ENCODE measurements around the gene CEP20. TPM values are rescaled to one million over a fixed set of nuclear protein-coding genes. Genes with fewer than 3 reads are reported as not detected.
"Not testable (repeated sequence)": the region's sequence is repeated elsewhere in the genome, so short reads cannot be mapped to it uniquely, and the experiment has no call there.

The CEP20 gene
- total RNA-seq, 2 experiments from 2014 or later, result 36.6 to 47.3 TPM

DNA sequence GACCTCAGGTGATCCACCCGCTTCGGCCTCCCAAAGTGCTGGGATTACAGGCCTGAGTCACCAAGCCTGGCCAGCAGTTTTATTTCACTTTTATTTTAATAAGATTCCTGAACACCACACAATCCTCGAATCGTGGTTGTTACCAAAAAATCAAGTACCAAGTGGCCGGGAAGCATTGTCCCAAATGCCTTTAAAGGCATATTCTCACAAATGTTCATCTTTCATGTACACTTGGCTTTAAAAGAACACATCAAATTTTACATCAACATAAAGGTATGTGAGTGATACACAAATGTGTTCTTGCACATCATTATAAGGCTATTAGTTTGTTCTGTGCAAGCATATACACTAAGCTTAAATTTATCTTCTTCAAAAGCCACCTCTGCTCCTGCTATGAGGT, 23.5 kb downstream of the CEP20 start:
- ATAC-seq (ENCODE audit: low read depth), result no peak
- Mint-ChIP-seq H3K27ac (no peak overlapping the region), H3K9me3 (no peaks in the 10 kb centered on the region), H3K4me1 (peaks cover 2% of the 10 kb centered on the region), H3K27me3 (no peaks in the 10 kb centered on the region), H3K4me3 (no peak overlapping the region), H3K36me3 (peaks cover 13% of the 10 kb centered on the region)
- POLR2A ChIA-PET, result no interaction called here
- DNase-seq, result no peak

GRCh38 chr16:15861996-15862395, 26.4 kb downstream of the CEP20 start:
- Mint-ChIP-seq H3K36me3 (peaks cover 5% of the 10 kb centered on the region), H3K27me3 (peaks cover 20% of the 10 kb centered on the region), H3K27ac (no peak overlapping the region), H3K9me3 (no peaks in the 10 kb centered on the region), H3K4me3 (no peak overlapping the region), H3K4me1 (peaks cover 6% of the 10 kb centered on the region)
- ATAC-seq (ENCODE audit: low read depth), result no peak
- POLR2A ChIA-PET, result no interaction called here
- no peak for DNase-seq

DNA sequence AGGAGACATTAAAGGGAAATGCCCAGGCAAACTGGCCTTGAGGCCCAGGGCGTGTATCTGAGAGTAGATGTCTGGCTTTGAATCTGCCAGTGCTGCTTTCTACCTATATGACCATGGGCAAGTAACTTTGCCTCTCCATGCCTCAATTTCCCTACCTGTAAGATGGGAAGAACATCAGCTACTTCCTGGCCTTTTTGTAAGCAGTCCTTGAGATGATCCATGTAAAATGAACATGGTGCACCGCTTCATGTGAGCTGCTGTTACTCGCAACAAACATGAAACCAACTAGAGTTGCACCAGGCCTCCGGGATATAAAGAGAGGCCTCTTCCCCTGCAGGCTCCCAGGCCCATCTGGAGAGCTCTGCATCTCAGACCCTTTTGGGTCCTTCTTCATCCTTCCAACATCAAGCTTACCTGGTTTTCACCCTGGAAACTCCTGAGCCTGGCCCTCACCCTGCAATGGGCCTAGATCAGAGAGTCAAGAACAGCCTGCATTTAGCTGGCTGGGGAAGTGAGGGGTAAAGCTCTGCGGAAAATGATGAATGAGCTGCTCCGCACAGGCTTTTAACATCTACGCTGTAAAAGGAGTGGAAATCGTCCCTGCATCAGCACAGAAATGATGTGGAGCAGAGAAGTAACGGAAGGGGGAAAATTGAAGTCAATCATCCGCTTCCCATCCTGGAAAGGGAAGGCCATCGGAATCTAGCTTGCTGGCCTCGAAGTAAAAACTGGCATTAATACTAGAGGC, 29.3 kb downstream of the CEP20 start:
- POLR2A ChIA-PET, result no interaction called here
- ATAC-seq (ENCODE audit: low read depth) (no peak), DNase-seq (no peak)
- H3K27ac Mint-ChIP-seq, result no peak overlapping the region
- H3K9me3 Mint-ChIP-seq, result no peaks in the 10 kb centered on the region
- H3K36me3 Mint-ChIP-seq, result no peaks in the 10 kb centered on the region
- no peak overlapping the region for H3K4me3 Mint-ChIP-seq
- peaks cover 46% of the 10 kb centered on the region for H3K27me3 Mint-ChIP-seq
- H3K4me1 Mint-ChIP-seq, result peaks cover 8% of the 10 kb centered on the region

DNA sequence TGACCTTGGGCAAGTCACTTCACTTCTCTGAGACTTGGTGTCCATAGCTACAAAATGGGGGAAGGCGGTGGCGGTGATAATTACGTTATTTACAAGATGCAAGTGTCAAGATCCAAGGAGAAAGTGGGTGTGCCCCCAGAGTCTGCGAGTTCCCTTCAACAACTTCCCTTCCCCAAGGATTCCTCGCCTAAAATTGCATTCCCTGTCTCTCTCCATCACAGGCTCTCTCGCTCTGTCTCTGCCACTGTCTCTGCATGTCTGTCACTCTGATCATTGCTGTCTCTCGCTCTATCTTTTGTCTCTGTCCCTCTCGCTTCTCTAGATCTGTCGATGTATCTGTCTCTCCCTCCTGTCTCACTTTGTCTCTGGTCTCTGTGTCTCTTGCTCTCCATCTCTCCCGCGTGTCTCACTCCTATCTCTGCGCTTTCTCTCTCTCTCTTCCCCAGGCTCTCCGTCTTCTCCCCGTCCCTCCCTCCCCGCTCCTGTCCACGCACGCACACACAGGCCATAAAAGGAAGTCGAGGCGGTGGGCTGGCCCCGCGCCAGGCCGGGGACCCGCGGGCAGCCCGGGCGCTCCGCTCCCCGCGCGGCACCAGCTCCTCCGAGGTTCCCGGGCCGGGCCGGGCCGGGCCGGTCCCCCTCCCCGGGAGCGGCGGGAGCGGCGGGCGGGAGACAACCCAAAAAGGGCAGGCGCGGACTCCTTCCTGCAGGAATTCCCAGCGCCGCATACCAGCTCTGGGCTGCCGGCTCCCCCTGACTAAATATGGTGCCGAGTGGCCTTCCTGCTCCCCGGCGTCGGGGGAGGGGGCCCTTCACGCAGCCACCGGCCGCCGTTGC, 30.5 kb downstream of the CEP20 start:
- DNase-seq, result peak; percentile 30
- POLR2A ChIA-PET, result no interaction called here
- Mint-ChIP-seq H3K4me3 (peak overlapping the region; percentile 64), H3K27ac (no peak overlapping the region), H3K9me3 (no peaks in the 10 kb centered on the region), H3K4me1 (peaks cover 8% of the 10 kb centered on the region), H3K27me3 (peaks cover 50% of the 10 kb centered on the region), H3K36me3 (no peaks in the 10 kb centered on the region)
- no peak for ATAC-seq (ENCODE audit: low read depth)

GRCh38 chr16:15856901-15857698, 31.3 kb downstream of the CEP20 start, which contains the start of gene MYH11:
MYH11 (minus strand) TSS chr16:15857028; CDS start chr16:15838252, 18,776 bp downstream.
- ATAC-seq (ENCODE audit: low read depth) (no peak), DNase-seq (peak; percentile 32)
- no peaks in the 10 kb centered on the region for H3K36me3 Mint-ChIP-seq
- H3K27me3 Mint-ChIP-seq, result peaks cover 50% of the 10 kb centered on the region
- peaks cover 8% of the 10 kb centered on the region for H3K4me1 Mint-ChIP-seq
- H3K27ac Mint-ChIP-seq, result no peak within 1 kb of the TSS
- no peaks in the 10 kb centered on the region for H3K9me3 Mint-ChIP-seq
- POLR2A ChIA-PET, result no interaction called here
- H3K4me3 Mint-ChIP-seq, result peak within 1 kb of the TSS; percentile 64

- POLR2A ChIA-PET, result no interaction called here
- Mint-ChIP-seq H3K27ac (no peak overlapping the region), H3K4me3 (no peak overlapping the region), H3K9me3 (no peaks in the 10 kb centered on the region), H3K27me3 (peaks cover 50% of the 10 kb centered on the region), H3K36me3 (no peaks in the 10 kb centered on the region), H3K4me1 (peaks cover 8% of the 10 kb centered on the region)
- ATAC-seq (ENCODE audit: low read depth), result no peak
- no peak for DNase-seq
Measured at GRCh38 chr16:15856182-15856581, 32.2 kb downstream of the CEP20 start.

DNA sequence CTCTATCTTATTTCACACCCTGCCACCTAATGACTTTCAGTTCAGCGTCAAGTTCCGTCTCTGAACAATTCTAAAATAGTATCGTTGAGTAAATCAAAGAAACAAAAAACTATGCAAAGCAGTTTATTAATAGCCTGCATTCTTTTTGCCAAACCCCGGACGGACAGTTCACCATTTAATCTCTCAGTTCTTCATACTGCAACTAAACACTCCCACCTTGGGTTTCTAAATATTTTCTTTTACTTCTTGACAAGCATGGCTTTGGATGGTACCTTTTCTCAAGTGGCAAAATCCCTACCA, 32.7 kb downstream of the CEP20 start:
- H3K36me3 Mint-ChIP-seq, result no peaks in the 10 kb centered on the region
- no peak for DNase-seq
- POLR2A ChIA-PET, result no interaction called here
- ATAC-seq (ENCODE audit: low read depth), result no peak
- peaks cover 51% of the 10 kb centered on the region for H3K27me3 Mint-ChIP-seq
- H3K27ac Mint-ChIP-seq, result no peak overlapping the region
- peaks cover 8% of the 10 kb centered on the region for H3K4me1 Mint-ChIP-seq
- no peaks in the 10 kb centered on the region for H3K9me3 Mint-ChIP-seq
- H3K4me3 Mint-ChIP-seq, result no peak overlapping the region

- ATAC-seq (ENCODE audit: low read depth) (no peak), DNase-seq (no peak)
- H3K4me1 Mint-ChIP-seq, result peaks cover 8% of the 10 kb centered on the region
- peaks cover 54% of the 10 kb centered on the region for H3K27me3 Mint-ChIP-seq
- H3K36me3 Mint-ChIP-seq, result no peaks in the 10 kb centered on the region
- no peaks in the 10 kb centered on the region for H3K9me3 Mint-ChIP-seq
- H3K4me3 Mint-ChIP-seq, result no peak overlapping the region
- no peak overlapping the region for H3K27ac Mint-ChIP-seq
- POLR2A ChIA-PET, result no interaction called here
Measured at GRCh38 chr16:15854906-15855703, 33.3 kb downstream of the CEP20 start.

DNA sequence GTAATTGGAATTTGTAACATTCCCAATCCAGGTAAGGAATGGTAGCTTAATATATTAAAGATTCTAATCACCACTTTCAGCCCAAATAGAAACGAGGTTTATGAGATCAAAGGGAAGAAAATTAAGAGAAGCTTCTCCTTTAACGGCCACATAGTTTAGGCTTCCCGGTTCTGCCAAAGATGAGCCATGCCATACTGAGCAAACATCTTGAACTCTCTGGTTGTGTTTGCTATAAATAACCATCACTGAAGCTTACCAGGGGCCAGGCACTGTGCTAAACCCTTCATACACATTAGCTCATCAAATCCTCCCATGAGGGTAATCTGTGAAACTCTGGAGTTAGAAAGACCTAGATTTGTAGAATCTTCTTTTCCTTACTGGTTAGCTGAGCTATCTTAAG, 34.3 kb downstream of the CEP20 start:
- Mint-ChIP-seq H3K4me3 (no peak overlapping the region), H3K36me3 (no peaks in the 10 kb centered on the region), H3K27me3 (peaks cover 48% of the 10 kb centered on the region), H3K9me3 (no peaks in the 10 kb centered on the region), H3K4me1 (peaks cover 8% of the 10 kb centered on the region), H3K27ac (no peak overlapping the region)
- POLR2A ChIA-PET, result no interaction called here
- ATAC-seq (ENCODE audit: low read depth) (no peak), DNase-seq (no peak)

DNA sequence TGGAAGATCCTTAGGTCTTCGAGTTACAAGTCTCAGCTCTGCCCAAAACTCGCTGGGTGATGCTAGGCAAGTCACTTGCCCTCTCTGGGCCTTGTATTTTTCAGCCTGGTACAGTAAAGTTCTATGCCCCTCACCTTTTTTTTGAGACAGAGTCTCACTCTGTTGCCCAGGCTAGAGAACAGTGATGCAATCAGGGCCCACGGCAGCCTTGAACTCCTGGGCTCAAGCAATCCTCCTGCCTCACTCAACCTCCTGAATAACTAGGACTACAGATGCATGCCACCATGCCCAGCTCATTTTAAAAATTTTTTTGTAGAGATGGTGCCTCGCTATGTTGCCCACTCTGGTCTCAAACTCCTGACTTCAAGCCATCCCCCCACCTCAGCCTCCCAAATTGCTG, 35.4 kb downstream of the CEP20 start:
- peaks cover 8% of the 10 kb centered on the region for H3K4me1 Mint-ChIP-seq
- POLR2A ChIA-PET, result no interaction called here
- H3K4me3 Mint-ChIP-seq, result no peak overlapping the region
- DNase-seq (no peak), ATAC-seq (ENCODE audit: low read depth) (no peak)
- peaks cover 44% of the 10 kb centered on the region for H3K27me3 Mint-ChIP-seq
- H3K9me3 Mint-ChIP-seq, result no peaks in the 10 kb centered on the region
- no peak overlapping the region for H3K27ac Mint-ChIP-seq
- no peaks in the 10 kb centered on the region for H3K36me3 Mint-ChIP-seq

- not testable (repeated sequence) for ATAC-seq (ENCODE audit: low read depth); H3K36me3 Mint-ChIP-seq
Measured at GRCh38 chr16:15850555-15850954, 37.8 kb downstream of the CEP20 start.

GRCh38 chr16:15849209-15849981, 39.0 kb downstream of the CEP20 start:
- no peaks in the 10 kb centered on the region for H3K36me3 Mint-ChIP-seq
- POLR2A ChIA-PET, result interaction anchor here (0.6 kb wide), 1 partner anchor 172 kb away, joined by 3 read pairs; no protein-coding TSS in a partner anchor
- DNase-seq (no peak), ATAC-seq (ENCODE audit: low read depth) (no peak)
- no peak overlapping the region for H3K27ac Mint-ChIP-seq
- no peaks in the 10 kb centered on the region for H3K9me3 Mint-ChIP-seq
- H3K4me1 Mint-ChIP-seq, result no peaks in the 10 kb centered on the region
- no peak overlapping the region for H3K4me3 Mint-ChIP-seq
- peaks cover 17% of the 10 kb centered on the region for H3K27me3 Mint-ChIP-seq

More at GRCh38 chr16:15850555-15850954, 37.8 kb downstream of the CEP20 start:
- POLR2A ChIA-PET, H3K4me3 Mint-ChIP-seq, H3K4me1 Mint-ChIP-seq, H3K9me3 Mint-ChIP-seq, H3K27ac Mint-ChIP-seq, DNase-seq: not testable (repeated sequence)
- peaks cover 22% of the 10 kb centered on the region for H3K27me3 Mint-ChIP-seq

All from activated naive CD8-positive, alpha-beta T cell treated with anti-CD3 and anti-CD28 coated beads, Interleukin-2, amount 10 ng/mL, durations not matched to agents 7 days and 5 days (primary cell).